ENCODE results near the gene GMPPB. TPM values are rescaled to one million over a fixed set of nuclear protein-coding genes. Genes with fewer than 3 reads are reported as not detected.

GMPPB gene
- total and polyA plus RNA-seq, 9 of the 15 experiments (the other 6 are each of a cell fraction or from before 2014, with no cell fraction given) = 0.53 to 17.4 (median 8.1) TPM

DNA sequence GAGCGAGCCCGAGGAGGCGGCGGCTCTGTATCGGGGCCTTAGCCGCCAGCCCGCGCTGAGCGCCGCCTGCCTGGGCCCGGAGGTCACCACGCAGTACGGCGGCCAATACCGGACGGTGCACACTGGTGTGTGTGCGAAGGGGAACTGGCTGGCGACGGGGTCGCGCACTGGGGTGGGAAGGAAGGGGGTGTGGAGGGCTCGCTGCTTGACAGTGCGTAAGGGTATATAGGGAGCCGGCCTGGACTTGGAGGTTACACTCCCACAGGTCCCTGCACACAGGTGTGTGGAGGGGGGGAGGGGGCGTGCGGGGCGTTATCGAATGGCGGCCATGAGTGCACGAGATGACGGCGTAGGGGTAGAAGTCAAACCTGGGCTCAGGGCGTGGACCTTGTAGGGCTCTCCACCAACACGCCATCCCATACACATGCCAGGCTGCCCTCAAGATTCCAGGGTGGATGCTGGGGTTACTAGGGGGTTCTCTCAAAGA lies 49.2 kb downstream of the GMPPB start (continued):
- TF ChIP-seq CEBPG (CRISPR knock-in tag; IDR thresholded peaks at IDR 0.05) (peak; percentile 28; the same call in 1 of the 2 replicates), CEBPG (tag; conservative IDR thresholded peaks at IDR 0.05 in 1 of 2, IDR thresholded peaks at IDR 0.05 in 1 of 2) (no peak), CREB1 (IDR thresholded peaks at IDR 0.05) (no peak), CREB1 (CRISPR knock-in tag; IDR thresholded peaks at IDR 0.05) (peak; percentile 53), SRSF1 (IDR thresholded peaks at IDR 0.05; ENCODE audit: low read depth, low read length) (no peak), CXXC5 (CRISPR knock-in tag; IDR thresholded peaks at IDR 0.05) (no peak), ZNF589 (CRISPR knock-in tag; IDR thresholded peaks at IDR 0.05; ENCODE audit: low read depth) (no peak), JUN (IDR thresholded peaks at IDR 0.05; ENCODE audit: borderline replicate concordance, low read depth, low read length) (no peak), JUN (CRISPR knock-in tag; IDR thresholded peaks at IDR 0.05; ENCODE audit: borderline replicate concordance) (peak; percentile 78; the same call in 1 of the 2 replicates), CHD4 (IDR thresholded peaks at IDR 0.05; ENCODE audit: insufficient read depth, insufficient replicate concordance, low read depth, low read length, poor library complexity, severe bottlenecking) (no peak), CAMTA2 (CRISPR knock-in tag; conservative IDR thresholded peaks at IDR 0.05) (no peak), MYNN (IDR thresholded peaks at IDR 0.05) (no peak), MYNN (CRISPR knock-in tag; IDR thresholded peaks at IDR 0.05) (no peak), ZNF347 (CRISPR knock-in tag; IDR thresholded peaks at IDR 0.05; ENCODE audit: low read depth) (no peak), FOXK2 (conservative IDR thresholded peaks at IDR 0.05 in 1 of 2, IDR thresholded peaks at IDR 0.05 in 1 of 2; ENCODE audit: low read depth in 2 of 2) (no peak), CHD2 (IDR thresholded peaks at IDR 0.05; ENCODE audit: low read depth, low read length) (no peak), PHTF2 (CRISPR knock-in tag; IDR thresholded peaks at IDR 0.05) (no peak), ETV5 (CRISPR knock-in tag; IDR thresholded peaks at IDR 0.05; ENCODE audit: low read depth) (no peak), TAF7 (tag; IDR thresholded peaks at IDR 0.05) (no peak), SP2 (IDR thresholded peaks at IDR 0.05; ENCODE audit: extremely low read depth, low read depth, low read length, poor library complexity, severe bottlenecking) (no peak), FOXP1 (CRISPR knock-in tag; IDR thresholded peaks at IDR 0.05) (peak; percentile 92), BMI1 (IDR thresholded peaks at IDR 0.05; ENCODE audit: low read length) (no peak), SAFB (IDR thresholded peaks at IDR 0.05; ENCODE audit: borderline replicate concordance, low read depth, low read length) (no peak)
- TF ChIP-seq, protein P1, sequence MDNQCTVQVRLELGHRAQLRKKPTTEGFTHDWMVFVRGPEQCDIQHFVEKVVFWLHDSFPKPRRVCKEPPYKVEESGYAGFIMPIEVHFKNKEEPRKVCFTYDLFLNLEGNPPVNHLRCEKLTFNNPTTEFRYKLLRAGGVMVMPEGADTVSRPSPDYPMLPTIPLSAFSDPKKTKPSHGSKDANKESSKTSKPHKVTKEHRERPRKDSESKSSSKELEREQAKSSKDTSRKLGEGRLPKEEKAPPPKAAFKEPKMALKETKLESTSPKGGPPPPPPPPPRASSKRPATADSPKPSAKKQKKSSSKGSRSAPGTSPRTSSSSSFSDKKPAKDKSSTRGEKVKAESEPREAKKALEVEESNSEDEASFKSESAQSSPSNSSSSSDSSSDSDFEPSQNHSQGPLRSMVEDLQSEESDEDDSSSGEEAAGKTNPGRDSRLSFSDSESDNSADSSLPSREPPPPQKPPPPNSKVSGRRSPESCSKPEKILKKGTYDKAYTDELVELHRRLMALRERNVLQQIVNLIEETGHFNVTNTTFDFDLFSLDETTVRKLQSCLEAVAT (IDR thresholded peaks at IDR 0.05) = no peak
- TF ChIP-seq, protein P2, sequence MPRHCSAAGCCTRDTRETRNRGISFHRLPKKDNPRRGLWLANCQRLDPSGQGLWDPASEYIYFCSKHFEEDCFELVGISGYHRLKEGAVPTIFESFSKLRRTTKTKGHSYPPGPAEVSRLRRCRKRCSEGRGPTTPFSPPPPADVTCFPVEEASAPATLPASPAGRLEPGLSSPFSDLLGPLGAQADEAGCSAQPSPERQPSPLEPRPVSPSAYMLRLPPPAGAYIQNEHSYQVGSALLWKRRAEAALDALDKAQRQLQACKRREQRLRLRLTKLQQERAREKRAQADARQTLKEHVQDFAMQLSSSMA (CRISPR knock-in tag; IDR thresholded peaks at IDR 0.05) = no peak
- TF ChIP-seq, protein P3, sequence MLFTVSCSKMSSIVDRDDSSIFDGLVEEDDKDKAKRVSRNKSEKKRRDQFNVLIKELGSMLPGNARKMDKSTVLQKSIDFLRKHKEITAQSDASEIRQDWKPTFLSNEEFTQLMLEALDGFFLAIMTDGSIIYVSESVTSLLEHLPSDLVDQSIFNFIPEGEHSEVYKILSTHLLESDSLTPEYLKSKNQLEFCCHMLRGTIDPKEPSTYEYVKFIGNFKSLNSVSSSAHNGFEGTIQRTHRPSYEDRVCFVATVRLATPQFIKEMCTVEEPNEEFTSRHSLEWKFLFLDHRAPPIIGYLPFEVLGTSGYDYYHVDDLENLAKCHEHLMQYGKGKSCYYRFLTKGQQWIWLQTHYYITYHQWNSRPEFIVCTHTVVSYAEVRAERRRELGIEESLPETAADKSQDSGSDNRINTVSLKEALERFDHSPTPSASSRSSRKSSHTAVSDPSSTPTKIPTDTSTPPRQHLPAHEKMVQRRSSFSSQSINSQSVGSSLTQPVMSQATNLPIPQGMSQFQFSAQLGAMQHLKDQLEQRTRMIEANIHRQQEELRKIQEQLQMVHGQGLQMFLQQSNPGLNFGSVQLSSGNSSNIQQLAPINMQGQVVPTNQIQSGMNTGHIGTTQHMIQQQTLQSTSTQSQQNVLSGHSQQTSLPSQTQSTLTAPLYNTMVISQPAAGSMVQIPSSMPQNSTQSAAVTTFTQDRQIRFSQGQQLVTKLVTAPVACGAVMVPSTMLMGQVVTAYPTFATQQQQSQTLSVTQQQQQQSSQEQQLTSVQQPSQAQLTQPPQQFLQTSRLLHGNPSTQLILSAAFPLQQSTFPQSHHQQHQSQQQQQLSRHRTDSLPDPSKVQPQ (CRISPR knock-in tag; IDR thresholded peaks at IDR 0.05; ENCODE audit: borderline replicate concordance) = no peak
- TF ChIP-seq, protein P4, sequence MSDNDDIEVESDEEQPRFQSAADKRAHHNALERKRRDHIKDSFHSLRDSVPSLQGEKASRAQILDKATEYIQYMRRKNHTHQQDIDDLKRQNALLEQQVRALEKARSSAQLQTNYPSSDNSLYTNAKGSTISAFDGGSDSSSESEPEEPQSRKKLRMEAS (CRISPR knock-in tag; IDR thresholded peaks at IDR 0.05) = peak; percentile 68; the same call in 1 of the 2 replicates

All from K562 (cell line).